HG03442 (cell line): ENCODE measurements around the gene SLC22A2.

Experiments used
- ATAC-seq: cut with Tn5 transposase; IDR thresholded peaks from one replicate; pipeline ENCODE4 v1.9.1; 2021; ENCODE audit warnings: mild to moderate bottlenecking, moderate library complexity; ENCODE audit not compliant: unreplicated experiment

SLC22A2 gene

GRCh38 chr6:160274871-160275510, 16.4 kb upstream of the SLC22A2 start:
- ATAC-seq = no peak

GRCh38 chr6:160273750-160274149, 15.1 kb upstream of the SLC22A2 start:
- no peak for ATAC-seq

- ATAC-seq = peak; percentile 52
Measured at GRCh38 chr6:160273196-160273595, 14.6 kb upstream of the SLC22A2 start.

- no peak for ATAC-seq
Measured at GRCh38 chr6:160272707-160273106, 14.1 kb upstream of the SLC22A2 start.

- no peak for ATAC-seq
Measured at GRCh38 chr6:160270347-160270746, 11.7 kb upstream of the SLC22A2 start.

GRCh38 chr6:160269771-160270170, 11.2 kb upstream of the SLC22A2 start:
- no peak for ATAC-seq

GRCh38 chr6:160269023-160269521, 10.5 kb upstream of the SLC22A2 start:
- ATAC-seq = no peak

GRCh38 chr6:160267102-160267501, 8.5 kb upstream of the SLC22A2 start:
- ATAC-seq = no peak

- peak; percentile 78 for ATAC-seq
Measured at GRCh38 chr6:160265869-160266476, 7.4 kb upstream of the SLC22A2 start.

GRCh38 chr6:160264061-160264612, 5.5 kb upstream of the SLC22A2 start:
- ATAC-seq = no peak

- ATAC-seq = no peak
Measured at GRCh38 chr6:160263196-160263939, 4.7 kb upstream of the SLC22A2 start.

GRCh38 chr6:160261991-160262680, 3.5 kb upstream of the SLC22A2 start:
- no peak for ATAC-seq

GRCh38 chr6:160260803-160261450, 2.3 kb upstream of the SLC22A2 start:
- ATAC-seq = no peak

- no peak for ATAC-seq
Measured at GRCh38 chr6:160260367-160260766, 1.7 kb upstream of the SLC22A2 start.

- no peak for ATAC-seq
Measured at GRCh38 chr6:160259598-160259997, 977 bp upstream of the SLC22A2 start.

GRCh38 chr6:160259143-160259425, 463 bp upstream of the SLC22A2 start:
- ATAC-seq = no peak

GRCh38 chr6:160256445-160256844, 2.2 kb downstream of the SLC22A2 start:
- no peak for ATAC-seq

- ATAC-seq = no peak
Measured at GRCh38 chr6:160254467-160255312, 3.9 kb downstream of the SLC22A2 start.

- no peak for ATAC-seq
Measured at GRCh38 chr6:160253714-160254113, 4.9 kb downstream of the SLC22A2 start.

- no peak for ATAC-seq
Measured at GRCh38 chr6:160253292-160253691, 5.3 kb downstream of the SLC22A2 start.
